ENCODE measurements around the gene RFX5.
A peak's percentile ranks its signal among the peaks of the same experiment; 100 is the strongest.

RFX5 gene

DNA sequence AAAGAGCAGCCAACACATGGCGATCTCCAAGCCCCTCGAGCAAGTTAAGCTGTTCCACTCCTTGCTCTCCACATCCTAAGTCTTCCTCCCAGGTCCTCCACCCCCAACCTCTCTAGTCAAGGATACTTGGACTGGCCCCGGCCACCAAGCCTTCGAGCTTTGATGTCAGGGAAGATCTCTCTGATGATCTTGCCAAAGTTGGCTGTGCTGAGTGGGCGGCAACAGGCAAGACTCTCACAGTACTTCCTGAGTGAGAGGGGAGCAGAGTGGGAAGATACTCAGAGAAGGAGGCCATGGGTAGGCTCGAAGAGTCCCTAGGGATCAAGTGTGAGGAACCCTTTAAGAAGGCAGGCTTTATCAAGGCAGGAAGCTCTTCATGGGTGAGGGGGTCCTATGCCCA is 2.8 kb downstream of the RFX5 start:
- Histone ChIP-seq H3K9ac (ENCODE audit: low read length) (no peak overlapping the region), H2AK5ac (ENCODE audit: low read length) (no peak overlapping the region), H2BK12ac (ENCODE audit: low read length) (no peak overlapping the region), H3K23ac (ENCODE audit: low read length) (no peak overlapping the region), H3K4me2 (ENCODE audit: low read length) (no peak overlapping the region), H3K9me3 (ENCODE audit: insufficient read depth, low read depth, low read length) (no peaks in the 10 kb centered on the region), H4K12ac (ENCODE audit: low read depth, low read length) (no peak overlapping the region), H3K27ac (ENCODE audit: low read depth, low read length) (no peak overlapping the region), H2BK5ac (ENCODE audit: low read depth, low read length, poor library complexity) (no peak overlapping the region), H3K27me3 (ENCODE audit: insufficient read depth, low read length) (no peaks in the 10 kb centered on the region), H4K8ac (ENCODE audit: low read depth, low read length) (no peak overlapping the region), H3K4ac (ENCODE audit: low read depth, low read length) (no peak overlapping the region), H3K18ac (ENCODE audit: low read length) (no peak overlapping the region), H3K36me3 (ENCODE audit: control insufficient read depth in 1 of 2, insufficient read depth in 2 of 2, low read length in 2 of 2) (peaks cover 23 to 30% of the 10 kb centered on the region in 2 experiments), H2AFZ (ENCODE audit: insufficient read depth, low read length, poor library complexity) (no peak overlapping the region), H3K79me1 (ENCODE audit: low read length) (peaks cover 3% of the 10 kb centered on the region), H3K4me1 (ENCODE audit: control insufficient read depth in 1 of 2, insufficient read depth in 2 of 2, low read length in 2 of 2) (peaks cover 6 to 13% of the 10 kb centered on the region in 2 experiments), H3K14ac (ENCODE audit: low read length) (no peak overlapping the region), H4K91ac (ENCODE audit: low read depth, low read length) (no peak overlapping the region), H3K4me3 (ENCODE audit: low read depth, low read length) (no peak overlapping the region), H3K79me2 (ENCODE audit: control insufficient read depth, insufficient read depth, low read length, poor library complexity) (peaks cover 7% of the 10 kb centered on the region), H2BK120ac (ENCODE audit: insufficient read depth, low read length, poor library complexity) (no peak overlapping the region)
- no peak for DNase-seq
- no CpG with 5 or more reads among the region's 6 CpGs for WGBS (ENCODE audit: extremely low coverage, insufficient coverage, insufficient read length)

DNA sequence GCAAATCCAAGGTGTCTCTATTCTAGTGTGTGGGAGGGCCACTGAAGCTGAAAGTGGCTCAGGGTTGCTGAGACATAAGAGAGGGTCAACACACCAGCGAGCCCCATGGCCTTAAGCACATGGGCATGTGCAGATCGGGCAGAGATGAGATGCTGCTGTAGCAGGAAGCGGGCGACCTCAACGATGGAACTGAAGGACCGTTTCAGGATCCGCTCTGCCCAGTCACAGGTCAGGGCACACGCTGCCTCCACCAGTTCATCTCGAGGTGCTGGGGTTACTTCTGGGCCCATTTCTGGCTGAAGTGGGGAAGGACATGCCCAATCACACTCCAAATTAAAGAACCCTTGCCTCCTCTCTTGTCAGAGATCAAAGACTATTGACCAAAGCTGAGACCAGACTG is 3.5 kb downstream of the RFX5 start:
- WGBS (ENCODE audit: extremely low coverage, insufficient coverage, insufficient read length) = no CpG with 5 or more reads among the region's 9 CpGs
- Histone ChIP-seq H4K8ac (ENCODE audit: low read depth, low read length) (no peak overlapping the region), H2AFZ (ENCODE audit: insufficient read depth, low read length, poor library complexity) (no peak overlapping the region), H3K4ac (ENCODE audit: low read depth, low read length) (no peak overlapping the region), H3K36me3 (ENCODE audit: control insufficient read depth in 1 of 2, insufficient read depth in 2 of 2, low read length in 2 of 2) (peaks cover 23 to 30% of the 10 kb centered on the region in 2 experiments), H2BK5ac (ENCODE audit: low read depth, low read length, poor library complexity) (no peak overlapping the region), H3K4me2 (ENCODE audit: low read length) (no peak overlapping the region), H2BK120ac (ENCODE audit: insufficient read depth, low read length, poor library complexity) (no peak overlapping the region), H3K23ac (ENCODE audit: low read length) (no peak overlapping the region), H4K91ac (ENCODE audit: low read depth, low read length) (no peak overlapping the region), H3K79me2 (ENCODE audit: control insufficient read depth, insufficient read depth, low read length, poor library complexity) (peaks cover 7% of the 10 kb centered on the region), H3K4me1 (ENCODE audit: control insufficient read depth in 1 of 2, insufficient read depth in 2 of 2, low read length in 2 of 2) (peaks cover 6 to 13% of the 10 kb centered on the region in 2 experiments), H3K14ac (ENCODE audit: low read length) (no peak overlapping the region), H3K9me3 (ENCODE audit: insufficient read depth, low read depth, low read length) (no peaks in the 10 kb centered on the region), H3K4me3 (ENCODE audit: low read depth, low read length) (no peak overlapping the region), H2AK5ac (ENCODE audit: low read length) (no peak overlapping the region), H3K27me3 (ENCODE audit: insufficient read depth, low read length) (no peaks in the 10 kb centered on the region), H3K9ac (ENCODE audit: low read length) (no peak overlapping the region), H3K27ac (ENCODE audit: low read depth, low read length) (no peak overlapping the region), H3K79me1 (ENCODE audit: low read length) (peaks cover 3% of the 10 kb centered on the region), H3K18ac (ENCODE audit: low read length) (no peak overlapping the region), H2BK12ac (ENCODE audit: low read length) (no peak overlapping the region), H4K12ac (ENCODE audit: low read depth, low read length) (no peak overlapping the region)
- DNase-seq = no peak

- Histone ChIP-seq H3K23ac (ENCODE audit: low read length) (no peak overlapping the region), H3K27ac (ENCODE audit: low read depth, low read length) (no peak overlapping the region), H3K9me3 (ENCODE audit: insufficient read depth, low read depth, low read length) (no peaks in the 10 kb centered on the region), H3K18ac (ENCODE audit: low read length) (no peak overlapping the region), H3K14ac (ENCODE audit: low read length) (no peak overlapping the region), H3K9ac (ENCODE audit: low read length) (no peak overlapping the region), H4K8ac (ENCODE audit: low read depth, low read length) (no peak overlapping the region), H3K4me1 (ENCODE audit: control insufficient read depth in 1 of 2, insufficient read depth in 2 of 2, low read length in 2 of 2) (peaks cover 6 to 10% of the 10 kb centered on the region in 2 experiments), H2BK12ac (ENCODE audit: low read length) (no peak overlapping the region), H3K79me2 (ENCODE audit: control insufficient read depth, insufficient read depth, low read length, poor library complexity) (peaks cover 7% of the 10 kb centered on the region), H3K79me1 (ENCODE audit: low read length) (peaks cover 3% of the 10 kb centered on the region), H2AFZ (ENCODE audit: insufficient read depth, low read length, poor library complexity) (no peak overlapping the region), H4K12ac (ENCODE audit: low read depth, low read length) (no peak overlapping the region), H3K4me2 (ENCODE audit: low read length) (no peak overlapping the region), H3K36me3 (ENCODE audit: control insufficient read depth in 1 of 2, insufficient read depth in 2 of 2, low read length in 2 of 2) (peaks cover 23 to 30% of the 10 kb centered on the region in 2 experiments), H2AK5ac (ENCODE audit: low read length) (no peak overlapping the region), H4K91ac (ENCODE audit: low read depth, low read length) (no peak overlapping the region), H2BK120ac (ENCODE audit: insufficient read depth, low read length, poor library complexity) (no peak overlapping the region), H3K27me3 (ENCODE audit: insufficient read depth, low read length) (no peaks in the 10 kb centered on the region), H2BK5ac (ENCODE audit: low read depth, low read length, poor library complexity) (no peak overlapping the region), H3K4me3 (ENCODE audit: low read depth, low read length) (no peak overlapping the region), H3K4ac (ENCODE audit: low read depth, low read length) (no peak overlapping the region)
- DNase-seq = no peak
- WGBS (ENCODE audit: extremely low coverage, insufficient coverage, insufficient read length) = no CpG with 5 or more reads among the region's 6 CpGs
Observed at GRCh38 chr1:151342569-151342968, 4.5 kb downstream of the RFX5 start.

- Histone ChIP-seq H3K9ac (ENCODE audit: low read length) (no peak overlapping the region), H2BK120ac (ENCODE audit: insufficient read depth, low read length, poor library complexity) (no peak overlapping the region), H2BK5ac (ENCODE audit: low read depth, low read length, poor library complexity) (no peak overlapping the region), H3K79me2 (ENCODE audit: control insufficient read depth, insufficient read depth, low read length, poor library complexity) (peaks cover 7% of the 10 kb centered on the region), H2AFZ (ENCODE audit: insufficient read depth, low read length, poor library complexity) (no peak overlapping the region), H3K27ac (ENCODE audit: low read depth, low read length) (no peak overlapping the region), H4K12ac (ENCODE audit: low read depth, low read length) (no peak overlapping the region), H3K27me3 (ENCODE audit: insufficient read depth, low read length) (no peaks in the 10 kb centered on the region), H3K4me1 (ENCODE audit: control insufficient read depth in 1 of 2, insufficient read depth in 2 of 2, low read length in 2 of 2) (peaks cover 6 to 9% of the 10 kb centered on the region in 2 experiments), H3K4me2 (ENCODE audit: low read length) (no peak overlapping the region), H3K9me3 (ENCODE audit: insufficient read depth, low read depth, low read length) (no peaks in the 10 kb centered on the region), H2BK12ac (ENCODE audit: low read length) (peak overlapping the region; percentile 25), H3K4me3 (ENCODE audit: low read depth, low read length) (no peak overlapping the region), H3K79me1 (ENCODE audit: low read length) (peaks cover 3% of the 10 kb centered on the region), H3K36me3 (ENCODE audit: control insufficient read depth in 1 of 2, insufficient read depth in 2 of 2, low read length in 2 of 2) (peaks cover 23 to 30% of the 10 kb centered on the region in 2 experiments), H3K18ac (ENCODE audit: low read length) (no peak overlapping the region), H3K14ac (ENCODE audit: low read length) (no peak overlapping the region), H4K91ac (ENCODE audit: low read depth, low read length) (no peak overlapping the region), H3K4ac (ENCODE audit: low read depth, low read length) (no peak overlapping the region), H3K23ac (ENCODE audit: low read length) (no peak overlapping the region), H2AK5ac (ENCODE audit: low read length) (no peak overlapping the region), H4K8ac (ENCODE audit: low read depth, low read length) (no peak overlapping the region)
- WGBS (ENCODE audit: extremely low coverage, insufficient coverage, insufficient read length) = no CpG with 5 or more reads among the region's 2 CpGs
- no peak for DNase-seq
Observed at GRCh38 chr1:151342021-151342420, 5.0 kb downstream of the RFX5 start.

All from trophoblast cell (in vitro differentiated cells and primary cell).